Hematopoietic multipotent progenitor cell treated with erythropoietin and hydrocortisone succinate and interleukin-3 and kit ligand, for 8 days (in vitro differentiated cells): ENCODE measurements around the gene GPR33.
"Not testable (repeated sequence)": the region's sequence is repeated elsewhere in the genome, so short reads cannot be mapped to it uniquely, and the experiment has no call there.

ENCODE experiments used
- DNase-seq: peaks from one replicate; pipeline ENCODE4 v3.0.0-alpha.2; 2015

GPR33 gene

GRCh38 chr14:31487886-31488285 lies at the start of gene GPR33:
TSS of gene GPR33 (minus strand) at chr14:31488039. CDS start at chr14:31483965, 4,074 bp downstream.
- DNase-seq, result no peak

GRCh38 chr14:31536201-31536960 lies 48.5 kb upstream of the GPR33 start:
- DNase-seq, result no peak

- DNase-seq, result no peak
Observed at GRCh38 chr14:31530136-31530535, 42.3 kb upstream of the GPR33 start.

GRCh38 chr14:31529053-31529452 lies 41.2 kb upstream of the GPR33 start:
- no peak for DNase-seq

- DNase-seq, result no peak
Observed at GRCh38 chr14:31527546-31527945, 39.7 kb upstream of the GPR33 start.

- DNase-seq, result no peak
Observed at GRCh38 chr14:31527087-31527486, 39.2 kb upstream of the GPR33 start.

- DNase-seq, result no peak
Observed at GRCh38 chr14:31510855-31511254, 23.0 kb upstream of the GPR33 start.

GRCh38 chr14:31510222-31510621 lies 22.4 kb upstream of the GPR33 start:
- peak; percentile 52 for DNase-seq

- no peak for DNase-seq
Observed at GRCh38 chr14:31508135-31508534, 20.3 kb upstream of the GPR33 start.

GRCh38 chr14:31505411-31505810 lies 17.6 kb upstream of the GPR33 start:
- DNase-seq, result no peak

GRCh38 chr14:31501870-31502269 lies 14.0 kb upstream of the GPR33 start:
- DNase-seq, result no peak

- DNase-seq, result no peak
Observed at GRCh38 chr14:31492759-31493498, 5.1 kb upstream of the GPR33 start.

GRCh38 chr14:31489691-31490090 lies 1.9 kb upstream of the GPR33 start:
- DNase-seq, result no peak

GRCh38 chr14:31486764-31487163 lies 1.1 kb downstream of the GPR33 start:
- no peak for DNase-seq

GRCh38 chr14:31484754-31485153 lies 3.1 kb downstream of the GPR33 start:
- no peak for DNase-seq

GRCh38 chr14:31480156-31480555 lies 7.7 kb downstream of the GPR33 start:
- DNase-seq, result no peak

GRCh38 chr14:31479027-31479426 lies 8.8 kb downstream of the GPR33 start:
- DNase-seq, result no peak

GRCh38 chr14:31477248-31477647 lies 10.6 kb downstream of the GPR33 start:
- no peak for DNase-seq

GRCh38 chr14:31476131-31476866 lies 11.5 kb downstream of the GPR33 start:
- no peak for DNase-seq

- DNase-seq, result no peak
Observed at GRCh38 chr14:31466554-31466953, 21.3 kb downstream of the GPR33 start.

- DNase-seq, result no peak
Observed at GRCh38 chr14:31465111-31465510, 22.7 kb downstream of the GPR33 start.

- DNase-seq, result not testable (repeated sequence)
Observed at GRCh38 chr14:31462450-31462849, 25.4 kb downstream of the GPR33 start.

GRCh38 chr14:31461545-31461944 lies 26.3 kb downstream of the GPR33 start:
- DNase-seq, result no peak
